GM12874 (cell line): ENCODE measurements around the gene EEF1A2.

Experiments used
- CTCF ChIP-seq: IDR thresholded peaks from 2 replicates; pipeline ENCODE4 v1.5.1; 2011; ENCODE audit warnings: low read depth, mild to moderate bottlenecking, control low read depth, low read length, moderate library complexity; ENCODE audit not compliant: insufficient read depth

EEF1A2 gene

DNA sequence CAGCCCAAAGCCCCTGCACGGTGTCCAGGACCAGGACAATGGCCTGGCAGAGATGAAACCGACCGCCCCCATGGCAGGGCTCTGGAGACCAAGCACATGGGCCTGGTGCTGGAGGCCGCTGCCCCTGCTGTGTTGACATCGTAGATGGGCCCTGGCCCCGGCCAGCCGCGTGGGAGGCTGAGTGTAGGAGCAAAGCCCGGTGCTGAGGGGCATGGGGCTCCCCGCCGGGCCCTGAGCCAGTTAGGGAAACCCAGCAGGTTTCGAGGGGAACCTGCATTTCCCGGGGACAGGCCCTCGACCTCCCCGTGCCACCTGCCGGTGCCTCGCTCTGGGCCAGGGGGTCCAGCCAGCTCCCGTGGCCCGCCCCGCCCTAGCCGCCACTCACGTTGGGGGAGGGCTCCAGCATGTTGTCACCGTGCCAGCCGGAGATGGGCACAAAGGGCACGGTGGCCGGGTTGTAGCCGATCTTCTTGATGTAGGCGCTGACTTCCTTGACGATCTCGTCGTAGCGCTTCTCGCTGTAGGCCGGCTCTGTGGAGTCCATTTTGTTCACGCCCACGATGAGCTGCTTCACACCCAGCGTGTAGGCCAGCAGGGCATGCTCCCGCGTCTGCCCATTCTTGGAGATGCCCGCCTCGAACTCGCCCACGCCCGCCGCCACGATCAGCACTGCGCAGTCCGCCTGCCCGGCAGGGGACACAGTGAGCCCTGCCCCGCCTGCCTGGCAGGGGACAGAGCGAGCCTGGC, 4.3 kb downstream of the EEF1A2 start:
- TF ChIP-seq CTCF = no peak

DNA sequence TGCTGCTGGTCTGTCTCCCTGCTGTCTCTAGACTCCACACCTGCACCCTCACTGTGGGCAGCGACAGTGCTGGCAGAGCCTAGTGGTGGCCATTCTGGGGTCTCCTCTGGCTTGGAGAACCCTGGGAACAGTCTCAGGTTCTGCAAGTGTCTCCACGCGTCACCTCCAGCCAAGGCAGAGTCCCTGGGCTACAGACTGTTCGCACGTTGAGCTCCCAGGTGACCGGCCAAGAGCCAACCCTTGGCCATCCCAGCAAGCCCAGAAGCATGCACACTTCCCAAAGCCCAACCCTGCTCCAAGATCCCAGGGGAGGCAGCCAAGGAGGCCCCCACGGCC, 4.8 kb downstream of the EEF1A2 start:
- no peak for TF ChIP-seq CTCF

DNA sequence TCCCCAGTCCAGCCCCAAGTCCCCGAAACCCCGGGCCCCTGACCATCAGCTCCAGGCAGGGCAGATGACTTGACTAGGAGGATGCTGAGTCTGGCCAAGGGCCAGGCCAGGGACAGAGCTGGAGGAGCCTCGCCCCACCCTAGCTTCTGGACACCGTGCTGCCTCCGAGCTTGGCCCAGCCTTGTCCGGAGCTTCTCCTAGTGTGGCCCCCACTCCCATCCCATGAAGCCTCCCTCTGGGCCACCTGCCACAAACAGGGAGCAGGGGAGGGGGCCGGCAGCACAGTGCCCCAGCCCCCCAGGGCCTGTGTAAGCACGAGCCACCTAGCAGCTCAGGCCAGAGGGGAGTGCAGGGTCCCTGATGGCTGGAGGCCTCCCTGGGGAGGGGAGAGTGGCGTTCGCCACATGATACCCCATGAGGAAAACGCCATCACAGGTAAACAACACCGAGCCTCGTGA, 5.3 kb downstream of the EEF1A2 start:
- TF ChIP-seq CTCF = no peak

DNA sequence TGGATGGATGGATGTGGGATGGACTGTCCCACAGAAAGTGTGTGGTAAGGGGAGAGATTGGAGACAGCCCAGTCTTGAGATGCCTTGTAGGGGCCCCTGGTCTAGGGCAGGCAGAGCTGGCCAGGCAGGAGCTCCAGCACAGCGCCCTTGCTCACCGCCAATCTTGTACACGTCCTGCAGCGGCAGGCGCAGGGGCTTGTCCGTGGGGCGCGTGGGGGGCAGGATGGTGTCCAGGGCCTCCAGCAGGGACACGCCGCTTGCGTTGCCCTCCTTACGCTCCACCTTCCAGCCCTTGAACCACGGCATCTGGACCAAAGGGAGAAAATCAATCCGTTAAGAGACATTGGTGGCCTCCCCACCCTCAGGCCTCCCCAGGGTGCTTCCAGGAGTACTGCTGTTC, 5.9 kb downstream of the EEF1A2 start:
- no peak for TF ChIP-seq CTCF

- no peak for TF ChIP-seq CTCF
Observed at GRCh38 chr20:63492518-63492917, 6.4 kb downstream of the EEF1A2 start.

DNA sequence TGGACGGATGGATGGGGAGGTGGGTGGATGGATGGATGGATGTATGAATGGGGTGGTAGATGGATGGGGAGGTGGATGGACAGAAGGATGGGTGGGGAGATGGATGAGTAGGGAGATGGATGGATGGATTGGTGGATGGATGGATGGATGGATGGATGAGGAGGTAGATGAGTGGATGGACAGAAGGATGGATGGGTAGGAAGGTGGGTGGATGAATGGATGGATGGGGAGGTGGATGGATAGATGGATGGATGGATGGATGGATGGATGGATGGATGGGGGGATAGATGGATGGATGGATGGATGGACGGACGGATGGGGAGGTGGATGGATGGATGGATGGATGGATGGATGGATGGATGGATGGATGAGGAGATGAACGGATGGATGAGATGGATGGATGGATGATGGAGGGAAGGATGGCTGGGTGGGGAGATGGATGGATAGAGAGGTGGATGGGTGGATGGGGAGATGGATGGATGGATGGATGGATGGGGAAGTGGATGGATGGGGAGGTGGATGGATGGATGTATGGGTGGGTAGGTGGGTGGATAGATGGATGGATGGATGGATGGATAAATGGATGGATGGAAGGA, 7.2 kb downstream of the EEF1A2 start:
- no peak for TF ChIP-seq CTCF

DNA sequence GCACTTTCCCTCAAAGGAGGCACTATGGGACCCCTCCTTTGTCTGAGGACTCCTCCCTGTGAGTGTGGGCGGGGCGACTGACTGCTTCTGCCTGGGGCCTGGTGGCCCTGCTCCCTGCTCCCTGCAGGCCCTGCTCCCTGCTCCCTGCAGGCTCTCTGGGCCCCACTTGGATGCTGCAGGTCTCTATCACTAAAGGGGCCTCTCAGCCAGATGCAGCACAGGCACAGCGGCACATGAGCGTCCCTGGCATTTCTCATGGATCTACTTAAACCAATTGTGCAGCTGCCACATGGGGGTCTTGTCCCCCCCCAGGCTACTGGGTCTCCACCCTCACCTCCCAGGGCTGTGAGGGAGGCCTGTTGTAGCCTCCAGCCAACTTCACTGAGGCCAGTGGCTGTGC, 7.8 kb downstream of the EEF1A2 start:
- TF ChIP-seq CTCF = no peak

DNA sequence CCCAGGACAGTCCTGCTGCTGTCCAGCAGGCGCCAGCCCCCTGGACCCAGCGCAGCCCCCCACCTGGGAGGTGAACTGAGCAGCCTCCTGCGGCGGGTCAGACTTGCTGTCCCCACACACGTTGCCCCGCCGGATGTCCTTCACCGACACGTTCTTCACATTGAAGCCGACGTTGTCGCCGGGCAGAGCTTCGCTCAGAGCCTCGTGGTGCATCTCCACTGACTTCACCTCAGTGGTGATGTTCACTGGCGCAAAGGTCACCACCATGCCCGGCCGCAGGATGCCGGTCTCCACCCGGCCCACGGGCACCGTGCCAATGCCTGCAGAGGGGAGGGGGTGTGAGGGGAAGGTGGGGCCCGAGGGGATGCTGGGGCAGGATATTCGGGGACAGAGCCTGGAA, 8.5 kb downstream of the EEF1A2 start:
- TF ChIP-seq CTCF = no peak
